A204.1 (cell line): Measurements from ENCODE around the gene LGMN.

ENCODE experiments used
- FAIRE-seq: peaks from 2 replicates; lab custom pipeline; 2012; peaks lifted over from hg19 to GRCh38; lab: Jason Lieb, UNC

The LGMN gene

DNA sequence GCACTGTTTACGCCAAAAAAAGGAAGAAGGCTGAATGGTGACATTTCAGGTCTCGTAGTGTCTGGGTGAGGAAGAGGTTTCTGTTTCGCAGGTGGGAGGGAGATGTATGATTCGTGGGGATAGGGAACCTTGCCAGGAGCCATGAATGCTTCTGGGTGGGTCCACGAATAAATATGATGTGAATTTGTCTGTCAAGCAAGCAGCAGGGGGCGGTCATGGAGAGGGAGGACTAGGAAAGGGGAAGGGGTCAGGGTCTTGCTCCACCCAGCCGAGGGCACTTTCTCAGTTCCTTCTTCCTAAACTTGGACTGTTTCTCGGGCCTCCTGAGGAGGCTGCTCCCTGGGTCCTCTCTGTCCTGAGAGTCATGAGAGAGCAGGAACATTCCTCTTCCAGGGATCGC is 72.5 kb downstream of the LGMN start:
- no peak for FAIRE-seq

DNA sequence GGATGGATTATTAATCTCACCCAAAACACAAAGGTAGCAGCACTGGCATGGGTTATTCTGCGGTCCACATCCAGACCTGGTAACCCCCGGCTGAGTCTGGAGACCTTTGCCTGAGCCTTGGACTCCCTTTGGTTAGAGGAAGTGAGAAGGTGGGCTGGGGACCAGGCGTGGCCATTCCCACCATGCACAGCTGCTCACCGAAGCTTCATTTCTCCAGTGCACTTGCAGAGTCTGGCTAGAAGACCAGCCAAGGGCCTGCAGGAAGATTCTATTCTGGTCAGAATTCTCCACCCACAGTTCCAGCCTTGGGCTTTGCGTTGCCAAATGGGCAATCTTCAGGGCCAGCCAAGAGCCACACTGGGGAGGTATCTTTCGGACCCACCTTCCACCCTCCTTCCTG is 73.0 kb downstream of the LGMN start:
- FAIRE-seq: no peak

DNA sequence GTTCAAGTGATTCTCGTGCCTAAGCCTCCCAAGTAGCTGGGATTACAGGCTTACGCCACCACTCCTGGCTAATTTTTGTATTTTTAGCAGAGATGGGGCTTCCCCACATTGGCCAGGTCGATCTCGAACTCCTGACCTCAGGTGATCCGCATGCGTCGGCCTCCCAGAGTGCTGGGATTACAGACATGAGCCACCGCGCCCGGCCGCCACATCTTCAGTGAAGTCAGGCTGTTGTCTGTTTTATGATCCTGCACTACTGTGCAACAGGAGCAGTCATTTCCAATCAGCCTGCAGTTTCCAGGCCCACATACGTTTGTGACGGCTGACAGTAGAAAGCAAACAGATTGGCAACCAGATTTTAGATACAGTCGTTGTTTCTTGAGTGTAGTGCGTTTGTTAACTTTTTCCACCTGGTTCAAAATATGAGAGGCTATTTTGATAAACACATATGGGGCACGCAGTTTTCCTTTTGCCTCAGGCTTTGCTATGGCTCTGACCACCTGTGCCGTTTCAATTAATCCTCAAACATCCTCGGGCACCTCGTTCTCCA is 74.8 kb downstream of the LGMN start:
- FAIRE-seq: no peak

DNA sequence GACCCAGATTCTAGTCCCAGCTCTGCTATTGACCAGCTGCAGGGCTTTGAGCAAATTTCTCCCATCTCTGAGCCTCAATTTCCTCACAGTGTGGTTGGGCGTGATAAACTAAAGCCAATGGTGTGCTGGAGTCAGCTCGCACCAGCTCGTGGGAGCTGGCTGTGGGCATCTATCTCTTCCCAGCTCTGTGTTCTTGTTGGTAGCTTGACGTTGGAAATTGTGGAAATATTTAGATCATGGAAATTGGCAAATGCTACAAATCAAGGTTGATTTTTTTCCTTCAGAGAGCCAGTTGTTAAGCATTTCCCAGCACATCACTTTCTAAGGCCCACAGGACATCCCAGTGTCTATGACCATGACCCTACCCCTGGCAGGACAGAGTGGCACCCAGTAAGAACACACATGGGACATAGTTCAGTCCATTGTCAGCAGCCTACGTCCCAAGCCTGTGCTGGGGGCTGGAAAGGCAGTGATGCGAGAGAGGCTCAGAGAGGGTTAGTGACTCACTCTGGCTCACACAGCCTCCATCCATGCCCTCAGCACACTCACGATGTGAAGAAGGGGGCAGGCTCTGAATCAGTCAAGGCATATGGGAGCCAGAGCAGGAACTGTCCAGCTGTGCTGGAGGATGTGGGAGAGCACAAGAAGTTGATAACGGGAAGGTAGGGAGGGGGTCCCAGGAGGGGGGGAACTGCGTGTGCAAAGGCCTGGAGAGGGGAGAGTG is 77.6 kb downstream of the LGMN start:
- FAIRE-seq: no peak

DNA sequence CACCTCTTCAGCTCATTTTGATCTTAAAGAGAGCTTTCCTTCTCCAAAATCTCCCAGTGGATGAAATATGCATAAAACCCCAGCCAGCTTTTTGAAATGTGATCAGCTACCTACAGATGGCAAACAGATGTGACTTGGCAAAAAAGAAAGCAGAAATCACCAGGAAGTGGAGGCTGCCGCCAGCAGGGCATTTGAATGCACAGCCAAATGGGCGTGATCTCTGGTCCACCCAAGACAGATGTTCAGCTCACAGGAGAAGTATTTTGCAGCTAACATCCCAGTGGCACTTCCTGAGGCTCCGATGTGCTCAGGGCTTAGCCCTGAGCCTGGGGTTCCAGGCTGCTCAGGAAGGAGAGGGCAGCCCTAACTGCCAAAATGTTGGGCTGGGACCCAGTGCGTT is 78.3 kb downstream of the LGMN start:
- no peak for FAIRE-seq

DNA sequence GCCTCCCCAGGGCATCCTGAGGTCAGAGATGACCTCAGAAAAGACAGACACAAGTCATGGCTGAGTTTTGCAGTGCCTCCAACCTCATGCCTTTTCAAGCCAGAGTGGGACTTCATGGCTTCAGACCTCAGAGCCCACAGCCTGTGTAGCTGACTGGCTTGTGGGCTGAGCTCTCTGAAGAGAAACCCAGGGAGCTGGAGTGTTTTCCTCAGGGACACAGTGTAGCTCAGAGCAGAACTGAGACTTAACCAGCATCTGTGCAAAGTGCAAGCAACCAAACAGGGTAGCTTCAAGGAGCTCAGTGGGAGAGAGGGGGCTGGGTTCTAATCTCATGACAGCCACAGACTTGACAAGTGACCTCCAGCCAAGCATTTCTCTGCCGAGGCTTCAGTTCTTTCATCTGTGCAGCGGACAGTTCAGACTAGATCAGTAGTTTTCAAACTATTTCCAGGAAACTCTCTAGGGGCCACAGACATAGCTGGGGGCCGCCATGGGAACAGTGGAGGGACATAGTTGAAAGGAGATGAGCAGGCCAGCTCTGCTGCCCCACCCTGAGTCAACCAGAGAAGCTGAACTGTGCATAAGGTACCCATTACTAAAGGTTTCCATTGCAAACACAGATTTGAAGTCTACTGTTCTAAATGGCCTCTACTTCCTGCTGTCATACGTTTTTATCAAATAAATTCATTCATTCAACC is 80.0 kb downstream of the LGMN start:
- FAIRE-seq: no peak

DNA sequence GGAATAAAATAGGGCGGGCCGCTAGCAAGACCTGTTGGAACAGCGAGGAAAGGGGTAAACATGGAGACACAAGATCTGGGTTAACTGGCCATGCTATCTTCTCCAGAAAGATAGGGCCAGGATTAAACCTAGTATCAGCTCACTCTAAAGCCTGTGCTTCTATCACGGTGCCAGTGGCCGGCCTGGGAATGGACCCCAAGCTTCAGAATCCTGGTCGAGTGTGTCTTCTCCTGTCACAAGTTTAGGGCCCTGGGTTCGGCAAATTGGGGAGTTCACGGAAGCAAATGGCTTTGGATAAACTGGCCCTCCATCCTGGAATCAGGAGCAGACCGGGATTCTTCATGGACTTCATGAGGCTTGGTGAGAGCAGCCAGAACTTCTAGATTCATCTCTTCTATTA is 82.2 kb downstream of the LGMN start:
- FAIRE-seq: no peak

DNA sequence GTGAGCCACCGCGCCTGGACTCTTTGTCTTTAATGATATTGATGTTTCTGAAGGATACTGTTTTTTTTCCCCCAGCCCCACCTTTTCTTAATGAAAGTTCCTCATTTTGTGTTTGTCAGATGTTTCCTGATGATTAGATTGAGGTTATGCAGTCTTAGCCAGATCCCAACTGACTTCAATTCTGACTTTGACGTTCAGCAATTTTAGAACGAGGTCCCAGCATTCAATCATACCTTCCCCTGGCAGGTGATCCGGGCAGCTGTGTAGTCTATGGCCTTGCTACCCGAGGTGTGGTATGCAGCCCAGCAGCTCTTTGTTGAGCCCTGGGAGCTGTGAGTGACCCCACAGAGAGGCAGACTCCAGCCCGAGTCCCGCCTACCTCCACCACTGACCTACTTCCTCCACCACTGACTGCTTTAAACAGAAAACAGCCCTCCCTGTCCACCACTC is 82.7 kb downstream of the LGMN start:
- no peak for FAIRE-seq

DNA sequence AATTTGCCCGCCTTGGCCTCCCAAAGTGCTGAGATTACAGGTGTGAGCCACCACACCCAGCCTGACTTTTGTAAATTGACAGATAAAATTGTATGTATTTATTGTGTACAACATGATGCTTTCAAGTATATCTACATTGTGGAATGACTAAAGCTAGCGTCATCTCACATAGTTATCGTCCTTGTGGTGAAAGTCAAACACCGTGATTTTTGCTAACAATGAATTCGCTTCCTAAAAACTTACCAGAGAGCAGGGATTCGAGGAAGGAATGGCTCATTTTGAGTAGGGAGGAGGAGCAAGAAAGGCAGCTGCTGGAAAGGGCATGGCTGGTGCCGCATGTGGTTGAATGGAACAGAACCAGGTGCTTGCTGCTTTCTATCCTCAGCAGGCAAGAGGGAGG is 85.4 kb downstream of the LGMN start:
- no peak for FAIRE-seq

DNA sequence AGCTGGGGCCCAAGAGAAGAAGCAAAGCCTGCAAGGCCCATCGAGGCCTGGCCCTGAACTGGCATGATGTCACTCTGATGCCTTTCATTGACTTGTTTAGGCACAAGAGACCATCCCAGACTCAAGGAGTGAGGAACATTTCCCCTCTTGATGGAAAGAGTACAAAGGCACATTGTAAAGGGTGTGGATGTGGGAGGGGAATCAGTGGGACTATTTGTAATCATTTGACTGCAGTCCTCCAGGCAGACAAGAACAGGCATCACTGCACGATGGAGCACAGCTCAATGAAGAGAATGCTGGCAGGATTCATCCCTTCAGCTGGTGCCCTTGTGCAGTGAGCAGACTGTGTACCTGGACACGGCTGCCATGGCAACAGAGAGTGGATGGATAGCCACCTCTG is 87.9 kb downstream of the LGMN start:
- no peak for FAIRE-seq

DNA sequence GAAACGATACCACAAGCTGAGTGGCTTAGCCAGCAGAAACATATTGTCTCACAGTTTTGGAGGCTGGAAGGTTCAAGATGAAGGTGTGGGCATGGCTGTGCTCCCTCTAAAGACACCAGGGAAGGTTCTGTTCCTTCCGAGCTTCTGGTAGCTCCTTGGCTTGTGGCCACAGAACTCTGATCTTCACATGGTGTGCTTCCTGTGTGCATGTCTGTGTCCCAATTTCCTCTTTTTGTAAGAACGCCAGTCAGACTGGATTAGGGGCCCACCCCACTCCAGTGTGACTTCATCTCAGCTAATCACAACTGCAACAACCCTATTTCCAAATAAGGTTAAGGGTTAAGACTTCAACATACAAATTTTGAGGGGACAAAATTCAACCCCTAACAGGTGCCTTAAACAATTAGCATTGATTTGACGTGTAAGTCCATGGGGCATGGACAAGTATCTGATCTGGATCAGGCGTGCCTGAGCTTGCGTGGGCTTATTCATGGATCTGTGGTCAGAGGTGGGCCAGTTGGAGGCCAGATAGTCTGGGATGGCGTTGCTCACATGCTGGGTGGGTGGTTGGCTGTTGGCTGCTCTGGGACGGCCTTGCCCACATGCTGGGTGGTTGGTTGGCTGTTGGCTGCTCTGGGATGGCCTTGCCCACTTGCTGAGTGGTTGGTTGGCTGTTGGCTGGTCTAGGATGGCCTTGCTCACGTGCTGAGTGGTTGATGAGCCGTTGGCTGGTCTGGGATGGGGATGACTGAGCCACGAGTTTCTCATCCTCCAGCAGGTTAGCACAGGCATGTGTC is 88.5 kb downstream of the LGMN start:
- no peak for FAIRE-seq

DNA sequence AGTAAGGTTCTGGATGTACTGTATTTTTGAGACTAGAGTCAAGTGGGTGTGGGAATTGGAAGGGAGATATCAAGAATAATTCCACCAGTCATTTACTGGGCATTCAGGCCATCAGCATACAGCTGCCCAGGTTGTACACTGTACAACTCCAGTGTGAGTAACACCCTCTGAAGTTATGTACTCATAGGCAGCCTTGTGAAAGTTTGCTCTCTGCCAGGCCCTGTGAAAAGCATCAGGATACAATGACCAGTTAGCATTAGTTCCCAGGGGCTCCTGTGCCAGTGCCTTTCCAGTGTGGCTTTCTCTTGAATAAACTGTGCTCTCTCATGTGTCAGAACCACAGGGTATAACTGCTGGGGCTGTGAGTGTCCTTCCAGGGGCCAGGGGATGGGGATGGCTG is 89.7 kb downstream of the LGMN start:
- no peak for FAIRE-seq

DNA sequence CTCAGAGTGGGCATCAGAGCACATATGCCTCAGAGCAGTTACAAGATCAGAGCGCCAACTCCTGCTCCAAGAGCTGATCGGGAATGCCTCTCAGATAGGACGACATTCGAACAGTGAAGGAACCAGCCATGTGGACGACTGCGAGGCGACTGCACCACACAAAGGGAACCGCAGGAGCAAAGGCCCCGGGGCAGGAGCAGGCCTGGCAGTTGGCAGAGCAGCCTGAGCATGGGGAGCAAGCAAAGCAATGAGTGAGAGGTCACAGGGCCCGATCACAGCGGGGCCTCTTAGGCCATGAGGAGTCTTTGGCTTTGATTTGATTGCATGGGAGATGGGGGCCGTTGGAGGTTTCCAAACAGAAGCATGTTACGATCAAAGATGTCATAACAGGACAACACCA is 90.3 kb downstream of the LGMN start:
- FAIRE-seq: no peak

DNA sequence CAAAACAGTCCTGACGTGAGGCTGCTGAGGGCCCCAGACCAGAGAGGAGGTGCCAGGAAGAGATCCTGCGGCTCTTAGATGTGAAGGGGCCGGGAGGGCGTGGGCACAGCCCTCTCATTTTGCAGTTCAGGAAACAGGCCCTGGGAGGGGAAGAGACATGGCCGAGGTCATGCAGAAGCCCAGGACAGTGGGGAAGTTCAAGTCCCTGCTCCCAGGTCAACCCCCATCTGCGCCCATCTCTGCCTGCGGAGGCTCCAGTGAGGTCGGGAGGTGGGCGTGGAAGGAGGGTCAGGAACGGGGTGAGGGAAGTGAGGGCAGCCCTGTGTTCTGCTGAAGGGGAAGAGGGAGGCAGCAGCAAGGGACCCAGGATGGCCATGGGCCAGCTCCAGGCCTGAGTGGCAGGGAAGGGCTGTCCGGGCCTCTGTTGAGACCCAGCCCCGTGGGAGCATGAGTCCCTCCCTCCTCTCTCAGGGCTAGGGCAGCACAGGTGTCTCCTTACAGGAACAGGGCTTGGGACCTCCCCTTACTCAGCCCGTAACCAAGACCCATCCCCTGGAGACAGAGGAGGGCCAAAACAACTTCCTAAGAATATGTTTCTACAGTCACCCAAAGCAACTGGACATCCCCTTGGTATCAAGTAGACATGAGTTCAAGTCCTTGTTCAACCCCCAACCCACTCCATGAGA is 90.8 kb downstream of the LGMN start:
- no peak for FAIRE-seq

DNA sequence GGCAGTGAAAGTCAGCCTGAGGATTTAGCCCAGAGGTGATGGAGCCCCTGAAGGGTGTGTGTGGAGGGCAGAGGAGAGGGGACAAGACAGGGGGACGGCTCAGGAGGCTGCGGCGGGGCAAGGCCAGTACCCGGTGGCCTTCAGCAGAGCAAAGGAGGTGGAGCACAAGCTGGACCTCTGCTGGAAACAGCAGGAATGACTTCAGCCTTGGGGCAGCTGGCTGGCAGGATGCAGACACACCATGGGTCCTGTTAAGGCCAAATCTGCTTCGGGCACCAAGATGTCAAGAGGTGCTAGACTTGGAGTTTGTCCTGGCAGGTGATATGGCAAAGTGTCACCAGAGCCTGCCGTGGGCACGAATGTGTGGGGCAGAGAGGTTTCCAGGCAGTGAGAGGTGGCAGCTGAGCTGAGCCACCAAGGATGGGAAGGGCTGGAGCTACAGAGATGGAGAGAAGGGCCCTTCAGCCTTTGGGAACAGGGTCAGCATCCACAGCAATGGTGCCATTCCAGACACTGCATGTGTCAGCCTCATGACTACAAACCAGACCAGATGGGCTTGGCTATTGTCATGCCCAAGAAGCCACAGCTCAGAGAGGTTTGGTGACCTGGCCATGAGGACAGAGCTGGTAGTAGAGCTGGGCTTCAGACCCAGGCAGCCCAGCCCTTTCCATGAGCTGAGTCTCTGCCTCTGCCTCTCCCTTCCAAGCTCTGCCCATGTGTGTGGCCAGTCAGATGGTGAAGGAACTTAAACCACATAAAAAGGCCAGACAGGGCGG is 91.9 kb downstream of the LGMN start:
- no peak for FAIRE-seq

DNA sequence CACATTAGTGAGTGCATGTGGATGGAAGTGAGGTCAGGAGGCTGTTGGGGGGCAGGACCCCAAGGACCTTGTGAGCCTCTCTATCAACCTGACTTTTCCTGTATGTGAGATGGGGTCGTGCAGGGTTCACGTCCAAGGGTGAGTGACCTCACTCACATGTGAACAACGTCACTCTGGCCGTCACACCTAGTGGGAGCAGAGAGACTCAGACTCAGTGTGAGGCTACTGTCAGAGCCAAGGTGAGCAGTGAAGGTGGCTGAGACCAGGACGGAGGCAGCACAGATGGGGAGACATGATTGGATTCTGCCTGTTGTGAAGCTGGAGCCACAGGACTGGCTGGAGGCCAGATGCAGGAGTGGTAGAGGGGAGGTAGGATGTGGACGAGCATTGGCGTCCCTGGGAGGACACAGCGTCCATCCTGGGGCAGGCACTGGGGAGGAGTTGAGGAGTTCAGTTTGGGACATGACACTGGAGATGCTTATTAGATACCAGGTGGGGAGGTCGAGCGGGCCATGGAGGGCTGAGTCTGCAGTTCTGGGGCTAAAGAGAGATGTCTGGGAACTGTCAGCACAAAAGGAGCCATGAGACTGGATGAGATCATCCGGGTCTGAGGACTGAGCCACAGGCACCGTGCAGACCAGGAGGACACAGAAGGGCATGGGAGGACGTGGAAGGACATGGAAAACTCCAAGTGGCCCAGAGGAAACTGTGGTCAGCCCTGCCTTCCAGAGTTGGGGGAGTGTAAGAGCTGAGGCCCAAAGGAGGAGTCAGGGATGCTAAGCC is 92.8 kb downstream of the LGMN start:
- no peak for FAIRE-seq

DNA sequence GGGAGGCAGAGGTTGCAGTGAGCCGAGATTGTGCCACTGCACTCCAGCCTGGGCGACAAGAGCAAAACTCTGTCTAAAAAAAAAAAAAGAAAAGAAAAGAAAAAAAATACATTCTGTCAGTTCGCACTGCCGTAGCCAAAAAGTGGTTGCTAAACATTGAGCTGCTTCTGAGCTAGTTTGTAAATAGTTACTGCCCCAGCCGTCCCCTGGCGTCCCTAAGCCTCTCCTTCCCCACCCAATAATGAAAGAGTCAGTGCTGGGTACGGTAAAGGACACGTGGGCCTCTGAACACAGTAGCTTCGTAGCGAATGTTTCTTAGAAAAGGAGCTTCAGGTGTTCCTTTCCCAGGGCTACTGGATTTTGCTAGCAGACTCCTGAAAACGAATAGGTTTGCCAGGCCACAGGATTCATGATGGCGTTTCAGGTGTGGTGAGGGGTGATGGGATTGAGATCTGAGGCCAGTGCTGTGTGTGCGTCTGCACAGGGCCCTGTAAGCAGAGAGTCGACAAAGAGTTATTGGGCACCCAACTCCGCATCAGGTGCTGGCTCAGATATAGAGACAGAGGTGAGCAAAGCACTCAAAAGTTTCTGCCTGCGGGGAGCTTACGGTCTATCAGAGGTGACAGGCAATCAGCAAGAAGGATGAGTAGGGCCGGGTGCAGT is 94.1 kb downstream of the LGMN start:
- no peak for FAIRE-seq
